SK-MEL-5 (cell line): ENCODE data around the gene GNB3. TPM values are rescaled to one million over a fixed set of nuclear protein-coding genes. Genes with fewer than 3 reads are reported as not detected.
A peak's percentile ranks its signal among the peaks of the same experiment; 100 is the strongest.
"Not testable (repeated sequence)": the region's sequence is repeated elsewhere in the genome, so short reads cannot be mapped to it uniquely, and the experiment has no call there.

Source experiments
- DNase-seq: peaks from one replicate; pipeline ENCODE4 v3.0.0-alpha.2; 2016; ENCODE audit warnings: low read depth, low spot score
- in situ Hi-C: cut with HindIII; loops from 2 replicates; pipeline ENCODE4 v1.10.0; 2016; ENCODE audit warnings: low sequenced_read_pairs, high pct_unique_total_duplicates, low pct_unique_long_range_greater_than_20kb
- total RNA-seq: library from RNA; depleted of rRNA; stranded (reverse); fragments of >200 nt; shearing (Covaris generic); gene quantifications from 2 replicates; pipeline ENCODE4 v1.2.3, GENCODE V29; 2014

The GNB3 gene
- total RNA-seq, 1 experiment from 2014 or later: 0.08 TPM

GRCh38 chr12:6867413-6868210 lies 26.9 kb downstream of the GNB3 start, which contains the start of gene TPI1:
Gene TPI1 (plus strand): TSS chr12:6867531. CDS start chr12:6867567, 36 bp downstream.
- in situ Hi-C loops: no loop called here
- DNase-seq: peak; percentile 77

- DNase-seq: no peak
- in situ Hi-C loops: no loop called here
These were observed 27.7 kb downstream of the GNB3 start for GRCh38 chr12:6868211-6869048.

- peak; percentile 82 for DNase-seq
- in situ Hi-C loops: no loop called here
These were observed 28.6 kb downstream of the GNB3 start for GRCh38 chr12:6869049-6870021.

GRCh38 chr12:6870304-6870703 lies 29.6 kb downstream of the GNB3 start:
- DNase-seq, in situ Hi-C loops: not testable (repeated sequence)

GRCh38 chr12:6871052-6871957 lies 30.6 kb downstream of the GNB3 start:
- in situ Hi-C loops: no loop called here
- peak; percentile 62 for DNase-seq

- peak; percentile 77 for DNase-seq
- in situ Hi-C loops: no loop called here
These were observed 31.6 kb downstream of the GNB3 start for GRCh38 chr12:6872073-6873048.

- peak; percentile 94 for DNase-seq
- in situ Hi-C loops: no loop called here
These were observed 32.6 kb downstream of the GNB3 start, which contains the start of gene SPSB2 for GRCh38 chr12:6873094-6874014. Gene SPSB2 (minus strand): TSS chr12:6873303. CDS start chr12:6872901, 402 bp downstream.

GRCh38 chr12:6874015-6874368 lies 33.3 kb downstream of the GNB3 start:
- in situ Hi-C loops: not testable (repeated sequence)

GRCh38 chr12:6879824-6880223 lies 39.1 kb downstream of the GNB3 start:
- DNase-seq, in situ Hi-C loops: not testable (repeated sequence)

More at GRCh38 chr12:6874015-6874368, 33.3 kb downstream of the GNB3 start:
- DNase-seq: not testable (repeated sequence)

GRCh38 chr12:6883252-6883651 lies 42.5 kb downstream of the GNB3 start:
- in situ Hi-C loops: no loop called here
- DNase-seq: no peak

GRCh38 chr12:6883683-6884082 lies 43.0 kb downstream of the GNB3 start:
- DNase-seq: no peak
- in situ Hi-C loops: no loop called here

- in situ Hi-C loops: no loop called here
- DNase-seq: no peak
These were observed 43.8 kb downstream of the GNB3 start for GRCh38 chr12:6884539-6884938.

GRCh38 chr12:6886206-6886999 lies 45.7 kb downstream of the GNB3 start:
- in situ Hi-C loops, DNase-seq: not testable (repeated sequence)

GRCh38 chr12:6887460-6887859 lies 46.7 kb downstream of the GNB3 start:
- in situ Hi-C loops: no loop called here
- no peak for DNase-seq
